Liver (tissue), 3 donors: ENCODE data around the gene ALDH3B2.
"Not testable (repeated sequence)": the region's sequence is repeated elsewhere in the genome, so short reads cannot be mapped to it uniquely, and the experiment has no call there.

Experiments
- CTCF ChIP-seq: fragments of 150-350 bp; IDR thresholded peaks from 2 replicates; pipeline ENCODE4 v1.5.1; 2017; ENCODE audit warnings: improper control_type of control experiment, low read depth, low read length; ENCODE audit not compliant: missing input control
- HNF4G ChIP-seq: IDR thresholded peaks from 2 replicates; pipeline ENCODE4 v1.6.1; 2016; ENCODE audit warnings: antibody characterized with exemption
- JUND ChIP-seq, 2 donors: IDR thresholded peaks; 2 replicates each; pipeline ENCODE4 v1.6.1; 2016; ENCODE audit warnings: antibody characterized with exemption in 2 of 2
- NR2F2 ChIP-seq: IDR thresholded peaks from 2 replicates; pipeline ENCODE4 v1.6.1; 2016; ENCODE audit warnings: antibody characterized with exemption
- RAD21 ChIP-seq, 2 donors: IDR thresholded peaks; 2 replicates each; pipeline ENCODE4 v1.6.1; 2016; ENCODE audit warnings: antibody characterized with exemption in 2 of 2, mild to moderate bottlenecking in 2 of 2
- RXRA ChIP-seq, 2 donors: IDR thresholded peaks; 2 replicates each; pipeline ENCODE4 v1.6.1; 2017 to 2018; ENCODE audit warnings: antibody characterized with exemption in 2 of 2, mild to moderate bottlenecking in 1 of 2
- TAF1 ChIP-seq: conservative IDR thresholded peaks from 2 replicates; pipeline ENCODE4 v1.6.1; 2016; ENCODE audit warnings: antibody characterized with exemption, mild to moderate bottlenecking
- YY1 ChIP-seq: IDR thresholded peaks from 2 replicates; pipeline ENCODE4 v1.6.1; 2016; ENCODE audit warnings: antibody characterized with exemption, mild to moderate bottlenecking
- TF ChIP-seq, protein P1 (sequence below): IDR thresholded peaks from 2 replicates; pipeline ENCODE4 v1.6.1; 2016; ENCODE audit warnings: antibody characterized with exemption
- TF ChIP-seq, protein P2 (sequence below): IDR thresholded peaks from 2 replicates; pipeline ENCODE4 v1.6.1; 2016; ENCODE audit warnings: antibody characterized with exemption, mild to moderate bottlenecking
- donor health status: healthy.
- donor health status: healthy.

DNA sequence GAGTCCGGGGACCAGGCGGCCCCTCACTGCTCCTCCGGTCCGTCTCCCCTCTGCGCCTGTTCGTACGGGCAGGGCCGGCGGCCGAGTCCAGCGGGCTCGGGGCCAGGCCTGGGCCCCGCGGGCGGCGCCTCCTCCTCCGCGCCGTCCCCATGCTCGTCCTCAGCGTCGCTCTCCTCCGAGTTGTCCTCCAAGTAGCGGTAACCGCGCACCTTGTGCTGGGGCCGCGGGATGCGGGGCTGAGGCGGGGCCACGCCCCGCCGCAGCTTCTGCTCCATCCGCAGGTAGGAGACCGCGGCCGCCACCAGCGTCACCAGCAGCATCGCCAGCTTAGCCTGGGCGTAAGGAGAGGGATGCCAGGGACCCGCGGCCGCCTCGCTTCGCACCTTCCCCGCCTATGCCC lies 37.3 kb upstream of the ALDH3B2 start:
- TF ChIP-seq CTCF; TAF1; YY1; RAD21 (IDR thresholded peaks at IDR 0.05); JUND (IDR thresholded peaks at IDR 0.05); RXRA (IDR thresholded peaks at IDR 0.05); HNF4G; NR2F2: not testable (repeated sequence)
- TF ChIP-seq, protein P1, sequence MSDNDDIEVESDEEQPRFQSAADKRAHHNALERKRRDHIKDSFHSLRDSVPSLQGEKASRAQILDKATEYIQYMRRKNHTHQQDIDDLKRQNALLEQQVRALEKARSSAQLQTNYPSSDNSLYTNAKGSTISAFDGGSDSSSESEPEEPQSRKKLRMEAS, result not testable (repeated sequence)
- TF ChIP-seq, protein P2, sequence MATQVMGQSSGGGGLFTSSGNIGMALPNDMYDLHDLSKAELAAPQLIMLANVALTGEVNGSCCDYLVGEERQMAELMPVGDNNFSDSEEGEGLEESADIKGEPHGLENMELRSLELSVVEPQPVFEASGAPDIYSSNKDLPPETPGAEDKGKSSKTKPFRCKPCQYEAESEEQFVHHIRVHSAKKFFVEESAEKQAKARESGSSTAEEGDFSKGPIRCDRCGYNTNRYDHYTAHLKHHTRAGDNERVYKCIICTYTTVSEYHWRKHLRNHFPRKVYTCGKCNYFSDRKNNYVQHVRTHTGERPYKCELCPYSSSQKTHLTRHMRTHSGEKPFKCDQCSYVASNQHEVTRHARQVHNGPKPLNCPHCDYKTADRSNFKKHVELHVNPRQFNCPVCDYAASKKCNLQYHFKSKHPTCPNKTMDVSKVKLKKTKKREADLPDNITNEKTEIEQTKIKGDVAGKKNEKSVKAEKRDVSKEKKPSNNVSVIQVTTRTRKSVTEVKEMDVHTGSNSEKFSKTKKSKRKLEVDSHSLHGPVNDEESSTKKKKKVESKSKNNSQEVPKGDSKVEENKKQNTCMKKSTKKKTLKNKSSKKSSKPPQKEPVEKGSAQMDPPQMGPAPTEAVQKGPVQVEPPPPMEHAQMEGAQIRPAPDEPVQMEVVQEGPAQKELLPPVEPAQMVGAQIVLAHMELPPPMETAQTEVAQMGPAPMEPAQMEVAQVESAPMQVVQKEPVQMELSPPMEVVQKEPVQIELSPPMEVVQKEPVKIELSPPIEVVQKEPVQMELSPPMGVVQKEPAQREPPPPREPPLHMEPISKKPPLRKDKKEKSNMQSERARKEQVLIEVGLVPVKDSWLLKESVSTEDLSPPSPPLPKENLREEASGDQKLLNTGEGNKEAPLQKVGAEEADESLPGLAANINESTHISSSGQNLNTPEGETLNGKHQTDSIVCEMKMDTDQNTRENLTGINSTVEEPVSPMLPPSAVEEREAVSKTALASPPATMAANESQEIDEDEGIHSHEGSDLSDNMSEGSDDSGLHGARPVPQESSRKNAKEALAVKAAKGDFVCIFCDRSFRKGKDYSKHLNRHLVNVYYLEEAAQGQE, result not testable (repeated sequence)
